Skeletal muscle satellite cell (primary cell): ENCODE measurements around the gene CALML5.

ENCODE experiments used
- H3K27me3 ChIP-seq: 2 replicates; pipeline ENCODE4 v1.7.0; 2013; ENCODE audit warnings: low read length; ENCODE audit not compliant: control insufficient read depth, insufficient read depth
- H3K36me3 ChIP-seq: 2 replicates; pipeline ENCODE4 v1.7.0; 2013; ENCODE audit warnings: mild to moderate bottlenecking, control low read depth, low read length; ENCODE audit not compliant: insufficient read depth
- H3K4me1 ChIP-seq: 2 replicates; pipeline ENCODE4 v1.7.0; 2013; ENCODE audit warnings: low read length; ENCODE audit not compliant: control insufficient read depth, insufficient read depth
- H3K4me2 ChIP-seq: 2 replicates; pipeline ENCODE4 v1.7.0; 2013; ENCODE audit warnings: mild to moderate bottlenecking, low read length
- H3K4me3 ChIP-seq: 2 replicates; pipeline ENCODE4 v1.7.0; 2013; ENCODE audit warnings: low read length
- H3K9ac ChIP-seq: 2 replicates; pipeline ENCODE4 v1.7.0; 2013; ENCODE audit warnings: mild to moderate bottlenecking, low read depth, low read length, moderate library complexity
- H3K9me3 ChIP-seq: replicated peaks from 2 replicates; pipeline ENCODE4 v1.7.0; 2013; ENCODE audit warnings: mild to moderate bottlenecking, control low read depth, low read length

Gene CALML5

GRCh38 chr10:5461914-5462840 lies 37.2 kb downstream of the CALML5 start:
- Histone ChIP-seq H3K27me3 (no peaks in the 10 kb centered on the region), H3K9me3 (no peaks in the 10 kb centered on the region), H3K4me2 (peak overlapping the region; percentile 47), H3K4me1 (peaks cover 18% of the 10 kb centered on the region), H3K9ac (no peak overlapping the region), H3K36me3 (peaks cover 24% of the 10 kb centered on the region), H3K4me3 (no peak overlapping the region)

DNA sequence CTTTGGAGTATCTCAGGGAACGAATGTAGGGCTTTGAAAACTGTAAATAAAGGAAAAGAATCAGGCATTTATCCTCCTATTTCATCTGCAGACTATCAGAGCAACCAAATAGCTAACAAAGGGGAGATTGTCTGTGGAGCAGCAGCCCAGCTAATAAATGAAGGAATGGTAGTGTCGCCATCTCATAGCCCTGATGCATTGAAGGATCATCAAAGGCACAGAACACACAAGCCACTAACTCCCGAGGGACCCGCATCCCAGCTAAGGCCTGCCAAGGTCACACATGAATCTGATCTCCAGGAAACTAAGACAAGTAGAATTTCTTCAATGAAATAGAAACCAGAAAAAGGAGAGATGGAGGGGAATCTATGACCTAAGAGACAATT lies 38.2 kb downstream of the CALML5 start:
- no peaks in the 10 kb centered on the region for H3K9me3 ChIP-seq
- H3K36me3 ChIP-seq, result peaks cover 34% of the 10 kb centered on the region
- no peak overlapping the region for H3K9ac ChIP-seq
- H3K4me1 ChIP-seq, result peaks cover 16% of the 10 kb centered on the region
- no peak overlapping the region for H3K4me2 ChIP-seq
- H3K27me3 ChIP-seq, result no peaks in the 10 kb centered on the region
- H3K4me3 ChIP-seq, result no peak overlapping the region

DNA sequence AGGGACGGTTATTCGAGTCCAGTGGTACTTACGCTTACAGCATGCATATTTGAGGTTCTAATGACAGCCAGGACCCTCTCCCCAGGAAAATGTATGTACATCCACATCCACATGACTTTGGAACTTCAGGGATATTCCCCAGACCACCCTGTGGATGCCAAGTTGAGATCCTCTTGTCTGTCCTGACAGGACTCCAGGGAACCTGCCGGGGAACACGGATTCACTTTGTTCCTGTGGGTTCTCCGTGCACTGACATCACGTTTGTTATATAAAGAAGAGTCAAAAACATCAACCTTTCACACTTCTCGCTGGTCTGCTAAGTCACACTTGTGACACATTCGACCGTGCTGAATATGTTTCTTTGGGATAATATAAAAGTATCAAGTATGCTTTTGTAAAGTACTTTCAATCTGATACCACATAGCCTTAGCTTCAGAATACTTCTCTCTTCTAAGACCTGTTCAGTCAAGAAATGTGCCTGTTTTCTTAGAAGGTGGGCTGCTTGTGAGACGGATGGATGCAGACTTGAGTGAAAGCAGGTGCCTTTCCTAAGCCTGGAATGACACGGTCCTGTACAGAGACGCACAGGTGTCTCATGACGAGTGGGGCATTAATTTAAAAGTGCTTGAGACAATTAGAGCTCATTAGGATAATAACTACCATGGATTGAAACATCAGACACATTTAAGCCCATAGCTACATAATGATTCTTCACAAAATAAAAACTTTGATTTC lies 38.7 kb downstream of the CALML5 start:
- H3K9ac ChIP-seq, result no peak overlapping the region
- peaks cover 39% of the 10 kb centered on the region for H3K36me3 ChIP-seq
- H3K4me2 ChIP-seq, result no peak overlapping the region
- no peaks in the 10 kb centered on the region for H3K9me3 ChIP-seq
- H3K4me1 ChIP-seq, result peaks cover 15% of the 10 kb centered on the region
- H3K27me3 ChIP-seq, result no peaks in the 10 kb centered on the region
- no peak overlapping the region for H3K4me3 ChIP-seq

- Histone ChIP-seq H3K4me2 (no peak overlapping the region), H3K4me1 (peaks cover 15% of the 10 kb centered on the region), H3K9ac (no peak overlapping the region), H3K27me3 (no peaks in the 10 kb centered on the region), H3K36me3 (peaks cover 54% of the 10 kb centered on the region), H3K9me3 (no peaks in the 10 kb centered on the region), H3K4me3 (no peak overlapping the region)
These were observed 40.2 kb downstream of the CALML5 start for GRCh38 chr10:5458949-5459747.

GRCh38 chr10:5458425-5458824 lies 40.9 kb downstream of the CALML5 start:
- Histone ChIP-seq H3K4me1 (peaks cover 15% of the 10 kb centered on the region), H3K4me3 (no peak overlapping the region), H3K9me3 (no peaks in the 10 kb centered on the region), H3K9ac (no peak overlapping the region), H3K27me3 (no peaks in the 10 kb centered on the region), H3K36me3 (peaks cover 61% of the 10 kb centered on the region), H3K4me2 (no peak overlapping the region)

GRCh38 chr10:5457741-5458140 lies 41.6 kb downstream of the CALML5 start:
- peaks cover 15% of the 10 kb centered on the region for H3K4me1 ChIP-seq
- H3K4me2 ChIP-seq, result no peak overlapping the region
- peaks cover 68% of the 10 kb centered on the region for H3K36me3 ChIP-seq
- H3K9ac ChIP-seq, result no peak overlapping the region
- no peak overlapping the region for H3K4me3 ChIP-seq
- no peaks in the 10 kb centered on the region for H3K9me3 ChIP-seq
- H3K27me3 ChIP-seq, result no peaks in the 10 kb centered on the region

DNA sequence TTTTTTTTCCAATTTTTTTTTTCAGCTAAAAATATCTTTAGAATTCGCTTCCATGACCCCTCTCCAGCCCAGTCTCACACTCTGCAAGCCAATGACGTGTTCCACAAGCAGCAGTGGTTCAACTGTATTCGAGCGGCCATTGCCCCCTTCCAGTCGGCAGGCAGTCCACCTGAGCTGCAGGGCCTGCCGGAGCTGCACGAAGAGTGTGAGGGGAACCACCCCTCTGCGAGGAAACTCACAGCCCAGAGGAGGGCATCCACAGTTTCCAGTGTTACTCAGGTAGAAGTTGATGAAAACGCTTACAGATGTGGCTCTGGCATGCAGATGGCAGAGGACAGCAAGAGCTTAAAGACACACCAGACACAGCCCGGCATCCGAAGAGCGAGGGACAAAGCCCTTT lies 42.8 kb downstream of the CALML5 start:
- Histone ChIP-seq H3K36me3 (peaks cover 75% of the 10 kb centered on the region), H3K27me3 (no peaks in the 10 kb centered on the region), H3K4me2 (no peak overlapping the region), H3K9me3 (no peaks in the 10 kb centered on the region), H3K4me1 (peaks cover 3% of the 10 kb centered on the region), H3K9ac (no peak overlapping the region), H3K4me3 (no peak overlapping the region)

DNA sequence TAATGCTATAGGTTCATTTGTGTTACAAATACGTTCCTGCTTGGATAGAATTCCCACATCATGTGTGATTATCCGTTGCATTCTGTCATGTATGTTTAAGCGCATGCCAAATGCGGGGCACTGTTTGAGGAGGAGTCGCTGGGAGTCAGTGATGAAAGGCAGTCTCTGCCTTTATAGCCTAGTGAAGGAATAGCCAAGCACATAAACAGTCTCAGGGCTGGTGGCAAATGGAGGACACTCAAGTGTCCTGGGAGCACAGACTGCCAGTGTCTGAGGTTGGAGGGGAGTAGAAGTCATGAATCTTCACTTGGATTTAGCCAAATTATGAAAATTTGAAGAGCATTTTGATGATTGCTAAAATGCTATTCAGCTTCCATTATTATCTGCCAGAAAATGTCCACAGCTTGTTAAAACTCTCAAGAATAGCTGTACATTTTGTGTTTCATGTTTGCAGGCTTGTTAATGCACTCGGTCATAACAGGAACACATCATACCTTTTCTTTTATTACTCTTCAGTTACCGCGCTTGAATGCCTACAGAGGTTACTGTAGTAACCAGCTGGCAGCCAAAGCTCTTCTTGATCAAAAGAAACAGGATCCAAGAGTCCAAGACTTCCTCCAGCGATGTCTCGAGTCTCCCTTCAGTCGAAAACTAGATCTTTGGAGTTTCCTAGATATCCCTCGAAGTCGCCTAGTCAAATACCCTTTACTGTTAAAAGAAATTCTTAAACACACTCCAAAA lies 45.5 kb downstream of the CALML5 start:
- H3K4me3 ChIP-seq, result no peak overlapping the region
- H3K4me2 ChIP-seq, result no peak overlapping the region
- H3K27me3 ChIP-seq, result no peaks in the 10 kb centered on the region
- peaks cover 15% of the 10 kb centered on the region for H3K4me1 ChIP-seq
- peaks cover 60% of the 10 kb centered on the region for H3K36me3 ChIP-seq
- H3K9ac ChIP-seq, result no peak overlapping the region
- H3K9me3 ChIP-seq, result no peaks in the 10 kb centered on the region

- Histone ChIP-seq H3K9me3 (no peaks in the 10 kb centered on the region), H3K9ac (peak overlapping the region; percentile 84), H3K4me1 (peaks cover 27% of the 10 kb centered on the region), H3K27me3 (no peaks in the 10 kb centered on the region), H3K4me3 (no peak overlapping the region), H3K36me3 (peaks cover 37% of the 10 kb centered on the region), H3K4me2 (no peak overlapping the region)
These were observed 48.6 kb downstream of the CALML5 start for GRCh38 chr10:5450605-5451384.

DNA sequence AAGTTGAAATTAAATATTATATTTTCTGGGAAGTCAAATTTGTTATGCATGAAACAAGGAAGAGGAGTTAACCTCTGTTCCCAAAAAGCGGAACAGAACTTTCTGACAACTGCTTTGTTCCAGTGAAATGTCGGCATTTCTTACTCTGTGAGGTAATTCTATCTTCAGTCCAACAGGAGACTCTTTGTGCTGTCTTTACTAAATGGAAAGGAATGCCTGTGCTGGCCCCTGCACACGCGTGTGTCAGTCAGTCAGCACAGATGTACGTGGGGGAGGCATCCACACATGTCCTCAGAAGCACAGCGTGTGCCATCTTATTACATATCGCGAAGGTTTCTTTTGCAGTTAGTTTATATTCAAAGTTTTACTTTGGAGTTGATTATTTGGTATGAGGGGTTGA lies 49.5 kb downstream of the CALML5 start:
- H3K9ac ChIP-seq, result peak overlapping the region; percentile 84

More for the DNA sequence above, 49.5 kb downstream of the CALML5 start:
- H3K4me1 ChIP-seq, result peaks cover 27% of the 10 kb centered on the region
- no peaks in the 10 kb centered on the region for H3K27me3 ChIP-seq
- no peaks in the 10 kb centered on the region for H3K9me3 ChIP-seq
- peaks cover 28% of the 10 kb centered on the region for H3K36me3 ChIP-seq
- H3K4me3 ChIP-seq, result peak overlapping the region; percentile 75
- peak overlapping the region; percentile 81 for H3K4me2 ChIP-seq
